HepG2 (cell line): ENCODE data around the gene FCAMR. TPM values are rescaled to one million over a fixed set of nuclear protein-coding genes. Genes with fewer than 3 reads are reported as not detected.

ENCODE experiments used
- ATAD3A ChIP-seq: sonication (generic); formaldehyde crosslinking; IDR thresholded peaks from 2 replicates; pipeline ENCODE4 v1.4.0; 2020; ENCODE audit warnings: missing genetic modification reagents
- CENPX ChIP-seq: sonication (generic); formaldehyde crosslinking; IDR thresholded peaks from 2 replicates; pipeline ENCODE4 v1.9.0; 2021; ENCODE audit warnings: mild to moderate bottlenecking, missing genetic modification reagents, moderate library complexity
- FOXP4 ChIP-seq: sonication (generic); formaldehyde crosslinking; IDR thresholded peaks from 2 replicates; pipeline ENCODE4 v1.4.0; 2020; ENCODE audit warnings: missing genetic modification reagents
- GABPB1 ChIP-seq: IDR thresholded peaks from 2 replicates; pipeline ENCODE4 v1.6.1; 2016; ENCODE audit warnings: mild to moderate bottlenecking, missing genetic modification reagents, moderate library complexity, missing compliant biosample characterization
- HNRNPK ChIP-seq: fragments of 200-400 bp; formaldehyde crosslinking; IDR thresholded peaks from 2 replicates; pipeline ENCODE4 v1.6.1; 2018; ENCODE audit warnings: low read length, low read depth, moderate library complexity, mild to moderate bottlenecking; ENCODE audit not compliant: poor library complexity, severe bottlenecking
- IRF2 ChIP-seq: IDR thresholded peaks from 2 replicates; pipeline ENCODE4 v1.6.1; 2018; ENCODE audit warnings: missing genetic modification reagents, missing compliant biosample characterization
- KDM2A ChIP-seq: sonication (generic); formaldehyde crosslinking; IDR thresholded peaks from 2 replicates; pipeline ENCODE4 v1.4.0; 2020; ENCODE audit warnings: low read depth, missing genetic modification reagents, borderline replicate concordance
- MAFF ChIP-seq: IDR thresholded peaks from 2 replicates; pipeline ENCODE4 v1.6.1; 2011; ENCODE audit warnings: low read depth, low read length, improper control_type of control experiment
- PRDM4 ChIP-seq: sonication (generic); formaldehyde crosslinking; IDR thresholded peaks from 2 replicates; pipeline ENCODE4 v1.9.0; 2021; ENCODE audit warnings: missing genetic modification reagents, borderline replicate concordance
- TOPORS ChIP-seq: sonication (generic); formaldehyde crosslinking; IDR thresholded peaks from 2 replicates; pipeline ENCODE4 v1.8.0; 2023; ENCODE audit warnings: mild to moderate bottlenecking, missing genetic modification reagents
- ZBTB14 ChIP-seq: sonication (generic); formaldehyde crosslinking; IDR thresholded peaks from 2 replicates; pipeline ENCODE4 v1.4.0; 2020; ENCODE audit warnings: missing genetic modification reagents
- ZEB1 ChIP-seq: IDR thresholded peaks from 2 replicates; pipeline ENCODE4 v1.6.1; 2012; ENCODE audit warnings: mild to moderate bottlenecking, low read depth, inconsistent platforms; ENCODE audit not compliant: insufficient replicate concordance
- ZNF234 ChIP-seq: sonication (generic); formaldehyde crosslinking; conservative IDR thresholded peaks from 2 replicates; pipeline ENCODE4 v1.5.1; 2020; ENCODE audit warnings: mild to moderate bottlenecking, missing genetic modification reagents
- ZNF256 ChIP-seq: sonication (generic); formaldehyde crosslinking; conservative IDR thresholded peaks from 2 replicates; pipeline ENCODE4 v1.4.0; 2020; ENCODE audit warnings: missing genetic modification reagents
- ZNF30 ChIP-seq: sonication (generic); formaldehyde crosslinking; IDR thresholded peaks from 2 replicates; pipeline ENCODE4 v1.5.0; 2020; ENCODE audit warnings: mild to moderate bottlenecking, missing genetic modification reagents
- ZNF33A ChIP-seq: sonication (generic); formaldehyde crosslinking; IDR thresholded peaks from 2 replicates; pipeline ENCODE4 v1.5.1; 2020; ENCODE audit warnings: missing genetic modification reagents, mild to moderate bottlenecking, moderate library complexity, borderline replicate concordance
- ZSCAN21 ChIP-seq: sonication (generic); formaldehyde crosslinking; IDR thresholded peaks from 2 replicates; pipeline ENCODE4 v1.8.0; 2022; ENCODE audit warnings: mild to moderate bottlenecking, missing genetic modification reagents, moderate library complexity, borderline replicate concordance
- polyA plus RNA-seq, 8 experiments: library from polyadenylated mRNA; depleted of rRNA in 3 of 8; stranded (reverse) in 7 of 8; unstranded in 1 of 8; fragments of >200 nt; fragmentation: Illumina TruSeq in 4 of 8; extraction: Trizol in 4 of 8; gene quantifications; 2 replicates each; pipeline versions ENCODE4 v1.2.1 to v1.2.3, GENCODE V29; 2011 to 2016; ENCODE audit warnings: low read depth in 4 of 8, missing spikeins in 1 of 8, mixed read lengths in 1 of 8; ENCODE audit not compliant: insufficient read depth in 1 of 8
- total RNA-seq, 5 experiments: library from RNA; depleted of rRNA; stranded (reverse); fragments of >200 nt; fragmentation: Illumina TruSeq; extraction: Trizol; gene quantifications; 2 replicates each; pipeline ENCODE4 v1.2.3, GENCODE V29; 2016; ENCODE audit warnings: low read depth in 1 of 5
- TF ChIP-seq, protein P1 (sequence below): sonication (generic); formaldehyde crosslinking; IDR thresholded peaks from 2 replicates; pipeline ENCODE4 v1.4.0; 2020; ENCODE audit warnings: missing genetic modification reagents, borderline replicate concordance
- TF ChIP-seq, protein P2 (sequence below): sonication (generic); formaldehyde crosslinking; IDR thresholded peaks from 2 replicates; pipeline ENCODE4 v1.4.0; 2020; ENCODE audit warnings: missing genetic modification reagents, borderline replicate concordance

FCAMR gene
- total and polyA plus RNA-seq, 2 of the 13 experiments (the other 11 are each of a cell fraction or from before 2014, with no cell fraction given), result not detected

GRCh38 chr1:206935491-206936067 lies 34.7 kb downstream of the FCAMR start (continued):
- TF ChIP-seq ZNF234 (CRISPR knock-in tag), result no peak
- TF ChIP-seq FOXP4 (CRISPR knock-in tag), result no peak
- no peak for TF ChIP-seq TOPORS (CRISPR knock-in tag)
- no peak for TF ChIP-seq ZBTB14 (CRISPR knock-in tag)
- no peak for TF ChIP-seq HNRNPK
- no peak for TF ChIP-seq ZNF30 (CRISPR knock-in tag)
- no peak for TF ChIP-seq PRDM4
- TF ChIP-seq, protein P1, sequence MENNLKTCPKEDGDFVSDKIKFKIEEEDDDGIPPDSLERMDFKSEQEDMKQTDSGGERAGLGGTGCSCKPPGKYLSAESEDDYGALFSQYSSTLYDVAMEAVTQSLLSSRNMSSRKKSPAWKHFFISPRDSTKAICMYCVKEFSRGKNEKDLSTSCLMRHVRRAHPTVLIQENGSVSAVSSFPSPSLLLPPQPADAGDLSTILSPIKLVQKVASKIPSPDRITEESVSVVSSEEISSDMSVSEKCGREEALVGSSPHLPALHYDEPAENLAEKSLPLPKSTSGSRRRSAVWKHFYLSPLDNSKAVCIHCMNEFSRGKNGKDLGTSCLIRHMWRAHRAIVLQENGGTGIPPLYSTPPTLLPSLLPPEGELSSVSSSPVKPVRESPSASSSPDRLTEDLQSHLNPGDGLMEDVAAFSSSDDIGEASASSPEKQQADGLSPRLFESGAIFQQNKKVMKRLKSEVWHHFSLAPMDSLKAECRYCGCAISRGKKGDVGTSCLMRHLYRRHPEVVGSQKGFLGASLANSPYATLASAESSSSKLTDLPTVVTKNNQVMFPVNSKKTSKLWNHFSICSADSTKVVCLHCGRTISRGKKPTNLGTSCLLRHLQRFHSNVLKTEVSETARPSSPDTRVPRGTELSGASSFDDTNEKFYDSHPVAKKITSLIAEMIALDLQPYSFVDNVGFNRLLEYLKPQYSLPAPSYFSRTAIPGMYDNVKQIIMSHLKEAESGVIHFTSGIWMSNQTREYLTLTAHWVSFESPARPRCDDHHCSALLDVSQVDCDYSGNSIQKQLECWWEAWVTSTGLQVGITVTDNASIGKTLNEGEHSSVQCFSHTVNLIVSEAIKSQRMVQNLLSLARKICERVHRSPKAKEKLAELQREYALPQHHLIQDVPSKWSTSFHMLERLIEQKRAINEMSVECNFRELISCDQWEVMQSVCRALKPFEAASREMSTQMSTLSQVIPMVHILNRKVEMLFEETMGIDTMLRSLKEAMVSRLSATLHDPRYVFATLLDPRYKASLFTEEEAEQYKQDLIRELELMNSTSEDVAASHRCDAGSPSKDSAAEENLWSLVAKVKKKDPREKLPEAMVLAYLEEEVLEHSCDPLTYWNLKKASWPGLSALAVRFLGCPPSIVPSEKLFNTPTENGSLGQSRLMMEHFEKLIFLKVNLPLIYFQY (CRISPR knock-in tag), result peak; percentile 50; the same call in 1 of the 2 replicates
- no peak for TF ChIP-seq ZNF33A (CRISPR knock-in tag)
- no peak for TF ChIP-seq ATAD3A (CRISPR knock-in tag)
- TF ChIP-seq MAFF, result no peak
- TF ChIP-seq, protein P2, sequence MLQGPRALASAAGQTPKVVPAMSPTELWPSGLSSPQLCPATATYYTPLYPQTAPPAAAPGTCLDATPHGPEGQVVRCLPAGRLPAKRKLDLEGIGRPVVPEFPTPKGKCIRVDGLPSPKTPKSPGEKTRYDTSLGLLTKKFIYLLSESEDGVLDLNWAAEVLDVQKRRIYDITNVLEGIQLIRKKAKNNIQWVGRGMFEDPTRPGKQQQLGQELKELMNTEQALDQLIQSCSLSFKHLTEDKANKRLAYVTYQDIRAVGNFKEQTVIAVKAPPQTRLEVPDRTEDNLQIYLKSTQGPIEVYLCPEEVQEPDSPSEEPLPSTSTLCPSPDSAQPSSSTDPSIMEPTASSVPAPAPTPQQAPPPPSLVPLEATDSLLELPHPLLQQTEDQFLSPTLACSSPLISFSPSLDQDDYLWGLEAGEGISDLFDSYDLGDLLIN (CRISPR knock-in tag), result no peak
- no peak for TF ChIP-seq ZSCAN21 (CRISPR knock-in tag)
- peak; percentile 72 for TF ChIP-seq IRF2 (CRISPR knock-in tag)
- 0 out of 2 replicates have a peak, but pooled peaks have one; percentile 21 for TF ChIP-seq GABPB1 (CRISPR knock-in tag)
- TF ChIP-seq ZEB1, result no peak
- no peak for TF ChIP-seq CENPX (CRISPR knock-in tag)
- TF ChIP-seq KDM2A, result peak; percentile 75; the same call in 1 of the 2 replicates
- TF ChIP-seq ZNF256 (CRISPR knock-in tag), result no peak
